GM18861 (cell line): ENCODE results near the gene SLC37A1.
"Not testable (repeated sequence)": the region's sequence is repeated elsewhere in the genome, so short reads cannot be mapped to it uniquely, and the experiment has no call there.

Experiments
- ATAC-seq: cut with Tn5 transposase; IDR thresholded peaks from one replicate; pipeline ENCODE4 v1.9.1; 2021; ENCODE audit not compliant: unreplicated experiment

SLC37A1 gene

DNA sequence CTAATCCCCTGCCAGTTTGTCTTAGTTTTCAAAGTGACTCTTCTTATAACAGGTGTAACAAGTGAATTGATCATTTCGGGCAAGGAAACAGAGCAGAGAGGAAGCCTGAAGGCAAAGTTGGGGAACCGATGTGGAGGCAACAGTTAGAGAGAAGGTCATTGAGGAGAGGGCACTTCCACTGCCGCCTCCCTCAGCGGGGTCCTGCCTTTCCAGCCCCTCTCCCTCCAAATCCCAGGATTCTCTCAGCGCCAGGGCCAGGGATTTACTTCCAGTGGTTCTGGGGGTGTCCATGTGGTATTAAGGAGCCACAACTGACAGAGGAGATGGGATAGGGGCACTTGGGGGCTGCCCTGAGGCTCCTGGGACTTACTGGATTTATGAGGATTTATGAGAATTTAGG lies 100.1 kb downstream of the SLC37A1 start:
- ATAC-seq: no peak

DNA sequence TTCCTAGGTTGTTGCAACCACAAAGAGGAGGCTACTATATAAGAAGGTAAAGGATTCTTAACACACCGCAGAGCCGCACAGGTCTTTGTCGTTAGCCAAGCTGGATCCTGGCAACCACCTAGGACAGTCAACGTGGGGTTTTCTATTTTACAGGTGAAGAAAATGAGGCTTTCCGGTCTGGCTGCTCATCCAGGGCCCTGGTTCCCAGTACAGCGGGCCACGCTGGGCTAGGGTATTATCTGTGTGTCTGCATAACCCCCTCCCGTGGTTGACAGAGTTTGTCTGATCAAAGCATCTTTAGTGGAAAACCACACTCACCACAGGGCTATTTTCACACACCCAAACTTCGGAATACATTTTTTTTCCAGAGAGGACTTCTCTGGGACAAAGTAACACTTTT lies 100.7 kb downstream of the SLC37A1 start:
- no peak for ATAC-seq

DNA sequence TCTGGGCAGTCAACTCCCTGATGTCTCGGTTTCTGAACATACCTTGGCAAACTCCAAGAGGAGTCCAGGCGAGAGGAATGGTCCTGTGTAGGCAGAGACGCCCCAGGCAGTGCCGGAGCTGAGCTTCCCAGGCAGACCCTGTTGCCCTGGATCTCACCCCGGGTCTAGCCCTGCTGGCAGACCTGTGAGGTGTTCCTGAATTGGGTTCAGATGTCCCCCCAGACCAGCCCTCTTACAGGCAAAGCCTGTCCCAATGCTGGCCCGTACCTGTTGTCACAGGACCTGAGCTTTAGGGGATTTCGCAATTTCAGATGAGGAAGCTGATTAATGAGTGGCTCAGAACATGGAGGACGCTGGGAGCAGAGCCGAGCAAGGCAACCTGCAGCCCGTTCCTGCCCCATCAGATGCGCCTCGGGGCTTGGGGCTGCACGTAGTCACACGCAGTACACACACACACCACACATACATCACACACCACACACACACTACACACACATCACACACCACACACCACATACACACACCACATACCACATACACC lies 101.2 kb downstream of the SLC37A1 start:
- no peak for ATAC-seq

DNA sequence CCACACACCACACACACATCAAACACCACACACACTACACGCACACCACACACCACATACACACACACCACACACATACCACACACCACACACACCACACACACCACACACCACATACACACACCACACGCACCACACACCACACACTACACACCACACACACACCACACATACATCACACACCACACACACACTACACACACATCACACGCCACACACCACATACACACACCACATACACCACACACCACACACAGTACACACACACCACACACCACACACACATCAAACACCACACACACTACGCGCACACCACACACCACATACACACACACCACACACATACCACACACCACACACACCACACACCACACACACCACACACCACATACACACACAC lies 101.7 kb downstream of the SLC37A1 start:
- ATAC-seq: not testable (repeated sequence)

DNA sequence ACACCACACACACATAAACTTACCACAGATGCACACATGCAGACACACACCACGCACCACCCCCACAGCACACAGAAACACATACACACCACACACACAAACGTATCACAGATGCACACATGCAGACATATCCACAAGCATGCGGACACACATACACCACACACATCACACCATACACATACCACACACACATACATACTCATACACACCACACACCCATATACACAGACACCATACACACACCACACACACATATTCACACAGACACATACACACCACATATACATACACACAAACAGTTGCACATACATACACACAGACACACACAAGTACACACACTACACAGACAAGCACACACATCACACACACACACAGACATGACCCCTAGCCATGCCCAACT lies 102.3 kb downstream of the SLC37A1 start:
- ATAC-seq: no peak

DNA sequence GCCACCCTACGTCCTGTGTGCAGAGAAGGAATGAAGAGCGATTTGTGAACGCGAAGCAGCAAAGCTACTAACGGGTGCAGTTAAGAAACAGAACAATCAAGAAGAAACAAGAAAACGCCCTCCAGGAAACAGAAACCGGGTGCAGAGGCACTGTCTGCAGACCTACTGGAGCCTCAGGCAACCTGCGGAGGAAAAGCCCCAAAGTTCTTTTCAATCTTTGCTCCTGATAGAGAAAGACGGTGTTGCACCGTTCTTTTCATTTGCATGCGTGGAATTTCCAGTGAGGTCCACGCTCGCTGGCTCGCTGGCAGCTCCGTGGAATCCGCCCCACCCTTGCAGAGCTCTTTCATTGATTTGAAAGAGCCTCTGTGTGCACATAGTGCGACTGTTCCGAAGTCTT lies 102.8 kb downstream of the SLC37A1 start:
- no peak for ATAC-seq

DNA sequence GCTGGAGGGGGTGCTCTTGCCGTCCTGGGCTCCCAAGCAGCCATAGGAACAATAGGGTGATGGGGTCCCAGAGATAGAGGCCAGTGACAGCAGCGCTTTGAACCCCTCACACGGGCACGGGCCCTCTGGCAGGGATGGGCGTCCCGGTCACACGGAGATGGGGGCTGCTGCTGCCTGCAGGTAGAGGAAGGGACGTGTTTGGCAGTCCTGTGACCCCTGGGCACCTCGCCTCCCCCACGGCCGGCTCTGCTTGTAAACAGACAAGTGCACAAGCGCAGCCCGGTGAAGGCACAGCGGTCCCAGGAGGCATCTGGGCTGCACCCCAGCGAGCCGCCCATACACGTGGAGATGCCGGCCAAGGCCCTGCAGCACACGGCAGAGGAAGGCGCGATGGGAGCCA lies 103.3 kb downstream of the SLC37A1 start:
- ATAC-seq: no peak

DNA sequence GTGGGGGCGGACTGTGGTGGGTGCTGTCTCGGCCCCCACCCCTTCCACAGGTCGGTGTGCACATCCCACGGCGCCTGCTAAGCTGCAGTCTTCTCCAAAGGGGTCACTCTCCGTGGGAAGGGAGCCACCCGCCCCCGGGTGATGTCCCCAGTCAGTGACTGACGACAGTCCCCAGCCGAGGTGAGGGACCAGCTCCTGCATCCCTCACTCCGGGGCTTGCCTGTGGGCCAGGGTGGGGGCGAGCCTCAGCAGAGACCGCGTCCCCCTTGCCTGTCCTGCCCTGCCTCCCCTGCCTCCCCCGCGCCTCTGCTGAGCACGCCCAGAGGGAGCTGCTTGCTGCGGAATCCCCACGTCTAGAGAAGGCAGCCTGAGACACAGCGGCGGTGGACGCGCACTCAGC lies 103.8 kb downstream of the SLC37A1 start:
- no peak for ATAC-seq

DNA sequence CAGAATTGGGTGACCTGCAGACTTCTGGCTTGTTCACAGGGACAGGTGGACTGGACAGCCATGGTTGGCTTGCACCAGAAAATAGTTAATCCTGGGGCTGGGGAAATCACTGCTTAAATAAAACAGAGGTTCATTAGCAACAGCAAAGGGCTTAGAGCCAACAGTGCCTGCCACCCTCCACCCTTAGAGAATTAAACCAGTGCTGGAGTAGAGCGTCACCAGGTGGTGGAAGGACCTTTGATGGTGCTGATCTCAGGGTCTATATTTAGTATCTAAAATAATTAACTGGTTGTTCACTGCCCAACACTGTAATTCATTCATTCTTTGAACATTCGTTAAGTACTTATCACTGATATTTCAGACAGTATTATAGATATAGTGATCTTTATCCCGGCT lies 105.1 kb downstream of the SLC37A1 start:
- no peak for ATAC-seq

DNA sequence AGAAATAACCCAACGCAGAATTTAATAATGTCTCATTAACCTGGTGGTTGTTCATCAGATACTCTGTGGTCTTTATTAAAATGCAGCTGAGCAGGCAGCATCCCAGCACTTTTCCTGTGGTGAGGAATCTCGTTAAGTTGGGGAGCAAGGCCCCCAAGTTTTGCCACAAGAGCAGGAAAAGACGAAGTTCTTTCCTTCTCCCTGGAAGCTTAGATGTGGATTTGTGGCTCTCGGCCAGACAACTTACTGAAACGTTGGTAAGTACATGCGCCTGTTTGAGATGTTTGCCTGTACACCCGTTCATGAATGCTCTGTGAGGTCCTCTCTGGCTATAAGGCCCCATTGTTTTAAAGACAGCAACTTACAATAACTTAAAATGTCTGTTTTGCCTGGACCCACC lies 105.5 kb downstream of the SLC37A1 start:
- ATAC-seq: no peak

DNA sequence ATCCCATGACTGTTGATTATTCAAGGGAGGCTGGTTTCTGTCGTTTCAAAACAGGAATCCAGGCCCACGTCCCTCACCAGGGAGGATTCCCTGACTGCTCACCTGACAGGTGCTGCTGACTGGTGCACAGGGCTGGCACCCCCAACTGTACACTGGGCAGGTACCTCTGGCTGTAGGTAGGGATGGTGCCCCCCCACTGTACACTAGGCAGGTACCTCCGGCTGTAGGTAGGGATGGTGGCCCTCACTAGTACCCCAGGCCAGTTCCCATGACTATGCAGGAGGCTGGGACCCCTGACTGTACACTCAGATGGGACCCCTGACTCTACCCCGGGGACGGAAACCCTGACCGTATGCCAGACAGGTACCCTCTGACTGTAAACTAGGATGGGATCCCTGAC lies 106.2 kb downstream of the SLC37A1 start:
- no peak for ATAC-seq

DNA sequence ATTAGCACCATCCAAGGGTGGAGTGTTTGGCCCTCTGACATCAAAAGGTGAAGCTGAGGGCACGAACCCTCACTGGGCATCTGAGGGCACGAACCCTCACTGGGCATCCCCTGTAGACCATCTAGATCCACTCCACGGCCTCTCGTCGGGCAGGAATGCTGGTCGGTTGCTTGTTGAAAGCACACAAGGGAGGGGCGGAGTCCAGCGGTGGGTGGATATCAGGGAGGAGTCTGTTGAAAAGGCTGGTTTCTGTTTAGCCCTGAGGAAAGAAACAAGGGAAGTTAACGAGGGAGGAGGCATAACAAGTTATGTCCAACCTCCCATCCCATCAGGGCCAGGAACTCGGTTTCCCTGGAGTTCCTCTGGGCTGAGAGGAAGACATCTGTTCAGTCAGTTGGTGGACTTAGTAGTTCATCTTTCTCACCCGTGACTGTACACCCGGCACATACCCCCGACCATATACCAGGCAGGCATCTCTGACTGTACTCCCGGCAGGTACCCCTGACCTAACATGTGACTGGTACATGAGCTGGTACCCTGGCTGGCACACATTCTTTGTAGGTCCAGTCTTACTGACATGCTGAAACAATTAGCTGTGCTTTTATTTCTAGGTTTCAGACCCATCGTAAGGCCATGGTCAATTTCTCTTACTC lies 107.6 kb downstream of the SLC37A1 start:
- no peak for ATAC-seq

DNA sequence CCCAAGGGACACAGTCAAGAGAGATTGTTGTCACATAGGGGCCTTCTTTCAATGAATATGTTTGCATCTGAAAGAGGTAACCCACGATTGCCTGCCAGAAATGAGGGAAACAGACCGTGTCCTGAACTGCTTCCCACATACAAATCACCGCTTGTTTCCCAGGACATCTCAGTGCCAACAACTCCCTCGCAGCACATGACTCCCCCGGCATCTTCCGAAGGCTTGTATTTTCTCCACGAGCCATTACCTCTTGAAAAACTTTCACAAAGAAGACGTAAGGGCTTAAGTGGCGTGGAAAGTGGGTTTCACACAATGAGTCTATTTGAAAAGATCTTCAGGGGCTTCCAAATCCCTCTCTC lies 108.1 kb downstream of the SLC37A1 start:
- ATAC-seq: no peak

DNA sequence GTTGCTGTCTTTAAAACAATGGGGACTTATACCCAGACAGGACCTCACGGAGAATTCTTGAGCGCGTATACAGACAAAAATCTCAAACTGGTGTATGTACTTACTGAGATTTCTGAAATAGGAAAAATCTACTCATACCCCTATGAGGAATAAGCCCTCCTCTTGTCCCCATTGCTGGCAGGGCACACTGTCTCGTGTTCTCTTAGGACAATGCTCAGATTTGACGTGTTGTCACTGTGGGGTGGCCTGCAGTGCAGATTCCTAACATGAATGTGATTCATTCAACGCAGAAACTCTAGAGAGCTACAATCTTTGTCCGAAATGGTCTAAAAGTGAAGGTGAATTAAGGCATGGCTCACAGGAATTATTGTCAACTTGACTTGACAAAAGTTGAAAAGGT lies 108.6 kb downstream of the SLC37A1 start:
- ATAC-seq: no peak

DNA sequence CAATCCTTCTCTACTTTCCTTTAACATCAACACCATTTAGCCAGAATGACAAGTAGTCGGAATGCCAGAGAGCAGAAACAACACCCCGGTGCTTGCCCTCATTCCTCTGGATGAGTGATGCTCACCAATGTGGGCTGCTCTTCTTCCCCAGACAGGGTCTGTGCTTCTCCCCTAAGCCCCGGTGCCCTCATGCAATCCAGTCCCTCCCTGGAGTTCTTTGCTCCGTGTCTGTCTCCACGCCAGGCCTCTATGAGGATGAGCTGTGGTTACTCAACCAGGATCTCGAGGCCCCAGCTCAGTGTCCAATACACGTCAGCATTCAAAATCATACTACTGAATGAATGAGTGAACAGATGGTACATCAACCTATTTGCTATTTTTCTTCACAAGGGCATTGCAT lies 110.0 kb downstream of the SLC37A1 start:
- ATAC-seq: no peak

DNA sequence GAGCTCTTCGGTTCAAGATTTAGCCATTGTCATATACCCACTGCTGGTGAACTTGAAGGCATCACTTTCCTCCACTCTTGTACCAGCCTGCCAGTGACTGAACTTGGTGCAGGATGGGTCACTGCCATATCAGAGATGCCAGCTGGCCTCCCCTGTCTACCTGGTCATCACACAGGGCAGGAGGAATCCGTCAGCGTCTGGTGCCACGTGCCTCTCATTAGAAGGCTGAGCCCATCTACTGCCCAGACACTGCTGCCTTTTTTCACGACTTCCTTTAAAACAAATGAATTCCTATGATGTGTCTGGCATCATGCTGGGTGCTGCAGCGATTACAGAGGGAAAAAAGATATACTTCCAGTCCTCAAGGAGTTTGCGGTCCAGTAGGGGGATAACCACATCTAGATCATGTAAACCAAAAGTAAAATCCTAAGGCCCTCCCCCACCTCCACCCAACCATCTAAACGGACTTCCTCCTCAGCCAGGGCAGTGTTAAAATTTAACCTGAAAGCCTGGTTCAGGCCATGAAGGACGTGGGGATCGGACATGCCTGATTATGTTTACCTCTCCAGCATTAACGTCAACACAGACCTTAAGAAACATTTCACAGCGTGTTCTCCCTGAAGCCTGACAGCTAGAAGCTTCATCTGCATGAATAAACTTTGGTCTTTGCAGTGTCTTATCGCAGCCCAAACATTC lies 110.6 kb downstream of the SLC37A1 start:
- no peak for ATAC-seq

DNA sequence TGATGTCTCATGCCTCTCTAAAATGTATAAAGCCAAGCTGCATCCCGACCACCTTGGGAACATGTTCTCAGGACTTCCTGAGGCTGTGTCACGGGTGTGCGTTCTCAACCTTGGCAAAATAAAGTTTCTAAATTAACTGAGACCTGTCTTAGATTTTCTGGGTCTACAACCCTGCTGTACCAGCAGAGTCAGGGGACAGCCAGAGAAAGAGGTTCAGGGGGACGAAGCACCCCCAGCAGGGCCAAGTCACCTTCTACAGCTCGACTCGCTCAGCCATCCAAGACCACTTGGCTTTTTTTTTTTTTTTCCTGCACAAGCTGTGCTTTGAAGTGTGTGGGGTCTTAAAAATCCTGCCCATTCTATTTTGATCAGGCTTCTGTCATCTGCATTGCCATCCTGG lies 111.3 kb downstream of the SLC37A1 start:
- ATAC-seq: no peak

DNA sequence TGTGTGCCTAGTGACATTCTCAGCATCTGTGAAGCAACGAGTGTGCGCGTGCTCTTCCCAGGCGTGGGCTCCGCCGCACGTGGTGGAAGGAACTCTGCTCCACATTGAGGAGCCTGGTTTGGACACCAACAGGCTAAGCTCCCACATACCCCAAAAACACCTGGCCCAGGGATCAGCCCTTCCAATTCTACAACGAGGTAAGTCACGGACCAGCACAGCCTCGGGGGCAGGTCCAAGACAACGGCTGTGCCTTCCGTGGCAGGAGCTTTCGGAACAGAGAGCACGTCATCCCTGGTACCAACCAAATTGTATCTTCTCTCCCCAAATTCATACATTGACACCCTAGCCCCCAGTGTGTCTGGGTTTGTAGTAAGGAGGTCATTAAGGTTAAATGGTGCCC lies 112.5 kb downstream of the SLC37A1 start:
- ATAC-seq: no peak

DNA sequence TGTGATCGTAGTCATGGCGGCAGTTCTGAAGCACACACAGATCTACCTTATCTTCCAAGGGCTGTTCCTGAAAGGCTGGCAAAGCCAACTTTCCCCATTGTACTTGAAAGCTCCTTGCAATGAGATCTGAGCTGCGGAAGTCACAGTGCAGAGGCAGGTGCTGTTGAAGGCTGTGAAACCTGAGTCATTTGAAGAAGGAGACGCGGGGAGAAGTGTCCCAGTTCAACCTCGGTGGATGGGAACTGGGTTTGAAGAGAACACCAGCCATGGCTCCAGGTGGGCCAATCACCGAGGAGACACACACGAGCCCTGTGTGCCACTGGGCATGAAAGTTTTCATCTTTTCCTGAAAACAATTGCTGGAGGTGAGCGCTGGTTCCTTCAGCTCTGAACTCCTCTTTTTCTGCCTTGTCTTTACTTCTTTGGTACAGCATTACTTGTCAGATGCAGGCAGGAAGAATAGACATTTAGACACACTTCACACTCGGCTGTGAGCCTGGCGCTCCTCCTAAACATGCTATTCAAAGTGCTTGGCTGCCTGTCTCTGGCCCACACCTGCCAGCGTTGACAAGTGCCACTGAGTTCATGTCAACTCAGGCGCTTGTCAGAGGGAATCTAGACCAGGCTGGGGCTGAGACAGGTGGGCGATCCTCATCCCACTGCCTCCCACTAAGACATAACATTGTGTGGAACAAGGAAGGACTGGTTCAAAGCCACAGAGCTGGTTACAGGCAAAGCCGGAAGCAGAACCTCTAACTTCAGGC lies 114.1 kb downstream of the SLC37A1 start:
- no peak for ATAC-seq

DNA sequence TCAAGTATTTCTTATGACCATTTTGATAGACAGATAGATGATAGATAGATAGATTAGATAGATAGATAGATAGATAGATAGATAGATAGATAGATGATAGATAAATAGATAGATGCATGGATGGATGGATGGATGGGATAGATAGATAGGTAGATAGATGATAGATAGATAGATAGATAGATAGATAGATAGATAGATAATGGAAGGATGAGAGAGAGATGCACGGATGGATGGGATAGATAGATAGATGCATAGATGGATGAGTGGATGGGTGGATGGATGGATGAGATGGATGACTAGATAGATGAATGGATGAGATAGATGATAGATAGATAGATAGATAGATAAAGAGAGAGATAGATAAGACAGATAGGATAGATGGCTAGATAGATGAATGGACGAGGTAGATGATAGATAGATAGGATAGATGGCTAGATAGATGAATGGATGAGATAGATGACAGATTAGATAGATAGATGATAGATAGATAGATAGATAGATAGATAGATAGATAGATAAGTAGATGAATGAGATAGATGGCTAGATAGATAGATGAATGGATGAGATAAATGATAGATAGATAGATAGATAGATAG lies 114.9 kb downstream of the SLC37A1 start:
- not testable (repeated sequence) for ATAC-seq

DNA sequence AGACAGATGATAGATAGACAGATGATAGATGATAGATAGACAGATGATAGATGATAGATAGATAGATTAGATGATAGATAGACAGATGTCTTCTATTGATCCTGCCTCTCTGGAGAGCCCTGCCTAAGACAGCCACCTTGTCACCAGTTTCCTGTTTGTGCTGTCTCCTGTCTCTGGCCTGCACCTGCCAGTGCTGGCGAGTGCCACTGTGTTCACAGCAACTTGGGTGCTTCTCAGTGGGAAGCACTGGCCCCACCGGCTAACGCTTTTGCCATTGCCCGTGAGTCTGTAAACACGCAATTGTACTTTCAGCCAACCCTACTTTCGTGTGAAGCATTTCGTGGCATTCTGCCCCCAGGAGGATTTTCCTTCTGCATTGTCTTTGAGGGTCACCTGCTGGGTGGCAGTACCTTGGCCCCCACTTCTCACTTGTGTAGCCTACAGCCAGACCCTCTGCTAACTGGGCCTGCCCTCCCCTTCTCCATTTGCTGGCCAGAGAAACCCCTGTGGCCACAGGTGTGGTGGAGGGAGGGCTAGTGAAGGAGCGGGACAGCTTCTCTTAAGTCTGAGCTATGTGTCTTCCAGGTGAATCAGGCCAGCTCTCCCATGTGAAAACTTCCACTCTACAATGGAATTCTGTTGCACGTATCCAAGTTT lies 116.4 kb downstream of the SLC37A1 start:
- no peak for ATAC-seq
